ENCODE measurements around the gene ITK. TPM values are rescaled to one million over a fixed set of nuclear protein-coding genes. Genes with fewer than 3 reads are reported as not detected.

The ITK gene
- total RNA-seq, 4 donors from 2014 or later, result 1.7 to 3.6 (median 3.0) TPM

GRCh38 chr5:157214861-157215513 is 34.3 kb downstream of the ITK start:
- H3K36me3 ChIP-seq, result no peaks in the 10 kb centered on the region
- H3K9me3 ChIP-seq, result no peaks in the 10 kb centered on the region
- no peak overlapping the region for H3K4me3 ChIP-seq (replicated peaks in 1 of 3)
- WGBS, 2 donors, result 81 to 85% methylated on average over 10 of the region's 10 CpGs
- TF ChIP-seq CTCF (IDR thresholded peaks at IDR 0.05) (no peak), POLR2A (IDR thresholded peaks at IDR 0.05) (no peak)
- H3K27ac ChIP-seq, result no peak overlapping the region
- no peaks in the 10 kb centered on the region for H3K4me1 ChIP-seq
- intact Hi-C loops (cut with DNase I), result no loop called here
- no peak for DNase-seq
- no peaks in the 10 kb centered on the region for H3K27me3 ChIP-seq

- Histone ChIP-seq H3K4me3 (replicated peaks in 1 of 3) (no peak overlapping the region), H3K36me3 (no peaks in the 10 kb centered on the region), H3K9me3 (no peaks in the 10 kb centered on the region), H3K4me1 (no peaks in the 10 kb centered on the region), H3K27ac (no peak overlapping the region), H3K27me3 (no peaks in the 10 kb centered on the region)
- WGBS, 2 donors, result 76 to 85% methylated on average over 5 of the region's 5 CpGs
- TF ChIP-seq POLR2A (IDR thresholded peaks at IDR 0.05) (no peak), CTCF (IDR thresholded peaks at IDR 0.05) (no peak)
- intact Hi-C loops (cut with DNase I), result no loop called here
- no peak for DNase-seq
Observed at GRCh38 chr5:157215514-157216167, 35.0 kb downstream of the ITK start.

- 90 to 92% methylated on average over 6 of the region's 6 CpGs for WGBS, 2 donors
- H3K9me3 ChIP-seq, result no peaks in the 10 kb centered on the region
Observed at GRCh38 chr5:157216391-157217142, 35.9 kb downstream of the ITK start.

GRCh38 chr5:157217289-157218024 is 36.8 kb downstream of the ITK start:
- WGBS, 2 donors, result 50 to 78% methylated on average over 5 of the region's 5 CpGs

More at GRCh38 chr5:157216391-157217142, 35.9 kb downstream of the ITK start:
- Histone ChIP-seq H3K27ac (no peak overlapping the region), H3K4me3 (replicated peaks in 1 of 3) (no peak overlapping the region), H3K36me3 (no peaks in the 10 kb centered on the region), H3K4me1 (no peaks in the 10 kb centered on the region), H3K27me3 (no peaks in the 10 kb centered on the region)
- intact Hi-C loops (cut with DNase I), result no loop called here
- TF ChIP-seq POLR2A (IDR thresholded peaks at IDR 0.05), result no peak
- no peak for DNase-seq

More at GRCh38 chr5:157217289-157218024, 36.8 kb downstream of the ITK start:
- Histone ChIP-seq H3K36me3 (no peaks in the 10 kb centered on the region), H3K4me1 (no peaks in the 10 kb centered on the region), H3K27me3 (no peaks in the 10 kb centered on the region), H3K27ac (no peak overlapping the region), H3K4me3 (replicated peaks in 1 of 3) (no peak overlapping the region), H3K9me3 (no peaks in the 10 kb centered on the region)
- no peak for DNase-seq
- intact Hi-C loops (cut with DNase I), result no loop called here
- TF ChIP-seq CTCF (IDR thresholded peaks at IDR 0.05) (no peak), POLR2A (IDR thresholded peaks at IDR 0.05) (no peak)
